Left colon (tissue), 2 donors: Measurements from ENCODE around the gene BLOC1S3. TPM values are rescaled to one million over a fixed set of nuclear protein-coding genes. Genes with fewer than 3 reads are reported as not detected.

Experiments
- ATAC-seq: fragments of 200-7000 bp; cut with Tn5 transposase; one replicate; pipeline ENCODE4 v1.9.1; 2020; ENCODE audit warnings: mild to moderate bottlenecking, moderate library complexity
- DNase-seq, 2 donors: peaks; one replicate each; pipeline ENCODE4 v3.0.0-alpha.2; 2020
- intact Hi-C, 2 donors: fragments of 100-400 bp; cut with DNase I in 1 of 2; cut with micrococcal nuclease in 1 of 2; formaldehyde crosslinking; loops; one replicate each; pipeline versions ENCODE4 v1.11.2 to v1.14.0; 2022; cut with DNase I, micrococcal nuclease
- long read RNA-seq: library from polyadenylated mRNA; unstranded; transcript quantifications from one replicate; pipeline ENCODE4 v2.0.0, GENCODE V29; 2021
- total RNA-seq, 2 donors: library from RNA; stranded (reverse); fragmentation: NEBNext Ultra II Directional; extraction: Animal tissue kit (Norgen Biotek cat#: 25700); gene quantifications; one replicate each; pipeline ENCODE4 v1.2.1, GENCODE V29; 2021
- donor health status: DM: no; HTN: no; CAD: no.
- donor health status: DM: yes; HTN: yes; CAD: no.

The BLOC1S3 gene
- total RNA-seq: 10 to 100 TPM; 11.2 to 13.5 TPM
- long read RNA-seq, partial matches to known transcripts: 0 of 3 reads
- long read RNA-seq, other reads (novel, unspliced or antisense): 0 of 3 reads

GRCh38 chr19:45178262-45179071, at the start of gene BLOC1S3:
Gene BLOC1S3, plus strand, starts transcription at chr19:45178784. Its CDS starts 513 bp downstream, at chr19:45179297.
- ATAC-seq (peak; percentile 89), DNase-seq (peak; percentile 100)
- intact Hi-C loops: loop anchor here in 1 of 2 donors (10.0 kb wide), 1 partner anchor 84 kb away; the partner anchor contains the start of gene PPP1R37

DNA sequence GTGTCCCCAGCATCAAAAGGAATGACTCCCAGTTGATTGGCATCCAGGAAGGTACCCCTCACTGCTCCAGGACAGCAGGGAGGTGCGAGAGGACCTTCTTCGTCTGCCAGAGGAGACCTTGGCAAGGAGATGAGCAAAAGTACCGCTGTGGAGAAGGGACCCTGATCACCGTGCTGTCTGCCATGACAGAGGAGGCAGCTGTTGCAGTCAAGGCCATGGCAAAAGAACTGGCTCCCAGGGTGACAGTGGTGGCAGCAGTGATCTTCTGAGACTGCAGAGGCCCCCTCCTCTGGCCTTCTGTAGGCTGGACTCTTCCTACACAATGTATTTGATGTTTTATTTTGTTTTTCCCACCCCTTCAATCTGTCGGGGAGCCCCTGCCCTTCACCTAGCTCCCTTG, 49.8 kb upstream of the BLOC1S3 start:
- no peak for ATAC-seq
- intact Hi-C loops: no loop called here
- DNase-seq: no peak

DNA sequence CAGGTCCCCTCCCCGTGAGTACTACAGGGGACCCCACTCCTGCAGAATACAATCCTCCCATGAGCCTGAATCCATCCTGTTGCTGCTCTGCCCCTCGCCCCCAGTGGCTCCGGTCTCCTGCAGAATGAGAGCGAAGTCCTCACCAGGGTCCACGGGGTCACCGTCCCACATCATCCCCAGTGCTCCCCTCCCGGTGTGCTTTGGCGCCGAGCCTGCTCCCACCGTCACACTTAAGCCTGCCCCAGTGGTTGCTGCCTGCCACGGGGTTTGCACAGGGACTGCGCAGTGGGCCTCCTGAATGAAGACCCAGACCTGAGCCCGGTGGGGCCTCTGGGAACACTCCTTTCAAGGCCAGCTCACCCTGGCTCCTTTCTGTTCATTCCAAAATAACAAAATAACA, 48.3 kb upstream of the BLOC1S3 start:
- intact Hi-C loops: no loop called here
- DNase-seq (no peak), ATAC-seq (no peak)

- ATAC-seq (peak; percentile 75), DNase-seq (peak in 1 of 2 donors; percentile 45)
- intact Hi-C loops: no loop called here
These were observed 47.5 kb upstream of the BLOC1S3 start for GRCh38 chr19:45130888-45131615.

DNA sequence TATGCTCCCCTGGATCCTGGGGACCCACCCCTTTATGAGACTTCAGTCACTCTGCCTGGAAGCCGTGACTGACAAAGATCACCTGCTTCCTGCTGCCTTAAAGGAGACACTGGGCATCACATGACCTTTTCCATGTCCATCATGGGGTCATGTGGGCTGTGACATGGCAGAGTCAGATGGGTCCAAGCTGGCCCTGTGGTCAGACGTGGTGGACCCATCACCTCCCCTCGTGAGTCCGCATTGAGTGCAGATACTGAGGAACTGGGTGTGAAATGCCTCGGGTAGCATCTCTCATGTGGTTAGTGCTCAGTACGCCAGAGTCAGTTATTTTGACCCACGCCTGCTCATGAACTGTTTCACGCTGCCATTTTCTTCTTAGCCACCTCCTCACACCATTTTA, 44.9 kb upstream of the BLOC1S3 start:
- intact Hi-C loops: no loop called here
- DNase-seq (no peak), ATAC-seq (no peak)

DNA sequence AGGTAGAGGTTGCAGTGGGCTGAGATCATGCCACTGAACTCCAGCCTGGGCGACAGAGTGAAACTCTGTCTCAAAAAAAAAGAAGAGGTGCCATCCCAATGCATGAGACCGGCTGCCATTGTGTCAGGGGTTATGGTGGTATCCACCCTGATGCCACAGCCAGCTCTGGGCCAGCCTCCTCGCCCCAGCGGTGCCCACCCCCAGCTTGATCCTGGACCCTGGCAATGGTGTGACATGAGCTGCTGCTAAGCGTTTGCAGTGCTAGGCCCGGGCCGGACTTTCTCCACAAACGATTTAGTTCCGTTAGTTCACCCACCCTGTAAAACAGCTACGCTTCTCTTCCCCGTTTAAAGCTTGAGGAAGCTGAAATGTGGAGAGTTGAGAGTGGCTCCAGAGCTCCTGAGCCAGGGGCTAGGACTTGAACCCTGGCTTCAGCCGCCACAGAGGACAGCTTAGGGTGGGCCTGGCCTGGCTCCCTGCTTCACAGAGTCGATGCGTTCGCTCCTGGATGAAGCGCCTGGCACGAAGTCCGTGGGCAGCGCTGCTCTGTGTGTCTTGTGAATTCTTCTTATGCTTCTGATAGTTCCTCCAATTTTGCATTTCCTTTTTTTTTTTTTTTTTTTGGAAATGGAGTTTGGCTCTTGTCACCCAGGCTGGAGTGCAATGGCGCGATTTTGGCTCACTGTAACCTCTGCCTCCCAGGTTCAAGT, 43.3 kb upstream of the BLOC1S3 start:
- ATAC-seq (no peak), DNase-seq (no peak)
- intact Hi-C loops: no loop called here

GRCh38 chr19:45136507-45137178, 41.9 kb upstream of the BLOC1S3 start:
- no peak for DNase-seq
- intact Hi-C loops: no loop called here
- no peak for ATAC-seq

DNA sequence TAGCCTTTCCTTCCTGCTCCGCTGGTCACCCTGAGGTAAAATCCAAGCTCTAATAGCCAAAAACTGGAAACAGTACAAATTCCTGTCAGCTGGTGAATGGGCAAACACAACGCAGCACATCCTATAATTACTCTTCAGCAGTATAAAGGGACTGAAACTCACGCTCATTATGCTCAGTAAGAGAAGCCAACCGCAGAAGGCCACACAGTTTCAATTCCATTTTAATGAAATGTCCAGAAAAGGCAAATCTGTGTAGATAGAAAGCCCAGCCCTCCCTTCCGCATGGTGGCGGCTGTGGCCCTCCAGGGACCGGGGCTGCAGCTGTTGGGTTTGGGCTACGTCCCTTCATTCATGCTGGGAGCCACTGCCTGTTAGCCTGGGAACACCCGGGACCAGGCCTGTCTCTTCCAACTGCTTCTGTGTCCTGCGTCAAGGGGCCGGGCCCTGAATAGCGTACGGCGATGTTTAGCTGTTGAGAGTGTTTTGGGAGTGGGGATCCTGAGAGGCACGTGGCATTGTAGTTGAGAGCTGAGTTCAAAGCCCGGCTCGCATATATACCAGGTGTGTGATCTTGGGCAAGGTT, 41.3 kb upstream of the BLOC1S3 start:
- DNase-seq (no peak), ATAC-seq (peak; percentile 14)
- intact Hi-C loops: no loop called here

DNA sequence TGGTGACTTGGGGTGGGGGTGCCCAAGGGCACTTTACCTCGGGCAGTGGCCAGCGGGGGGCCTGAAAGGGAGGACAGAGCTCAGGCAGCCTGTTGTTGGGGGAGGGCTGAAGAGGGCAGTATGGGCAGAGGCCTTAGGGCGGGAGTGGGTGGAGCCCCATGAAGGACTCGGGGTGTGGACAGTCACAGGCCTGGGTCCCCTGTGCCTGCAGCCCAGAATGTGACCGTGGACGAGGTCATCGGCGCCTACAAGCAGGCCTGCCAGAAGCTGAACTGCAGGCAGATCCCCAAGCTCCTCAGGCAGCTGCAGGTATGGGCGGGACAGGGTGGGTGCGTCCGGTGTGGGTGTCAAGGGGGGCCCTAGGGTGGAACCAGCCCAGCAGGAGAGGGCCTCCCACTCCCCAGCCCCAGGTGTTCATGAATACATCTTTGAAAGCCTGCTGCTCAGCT, 40.3 kb upstream of the BLOC1S3 start:
- no peak for DNase-seq
- peak; percentile 53 for ATAC-seq
- intact Hi-C loops: no loop called here

GRCh38 chr19:45139286-45140143, 39.1 kb upstream of the BLOC1S3 start:
- DNase-seq: no peak
- intact Hi-C loops: no loop called here
- no peak for ATAC-seq

- ATAC-seq: no peak
- intact Hi-C loops: no loop called here
- DNase-seq: no peak
These were observed 38.5 kb upstream of the BLOC1S3 start for GRCh38 chr19:45140144-45140503.

- ATAC-seq (no peak), DNase-seq (no peak)
- intact Hi-C loops: no loop called here
These were observed 38.1 kb upstream of the BLOC1S3 start for GRCh38 chr19:45140533-45140932.

DNA sequence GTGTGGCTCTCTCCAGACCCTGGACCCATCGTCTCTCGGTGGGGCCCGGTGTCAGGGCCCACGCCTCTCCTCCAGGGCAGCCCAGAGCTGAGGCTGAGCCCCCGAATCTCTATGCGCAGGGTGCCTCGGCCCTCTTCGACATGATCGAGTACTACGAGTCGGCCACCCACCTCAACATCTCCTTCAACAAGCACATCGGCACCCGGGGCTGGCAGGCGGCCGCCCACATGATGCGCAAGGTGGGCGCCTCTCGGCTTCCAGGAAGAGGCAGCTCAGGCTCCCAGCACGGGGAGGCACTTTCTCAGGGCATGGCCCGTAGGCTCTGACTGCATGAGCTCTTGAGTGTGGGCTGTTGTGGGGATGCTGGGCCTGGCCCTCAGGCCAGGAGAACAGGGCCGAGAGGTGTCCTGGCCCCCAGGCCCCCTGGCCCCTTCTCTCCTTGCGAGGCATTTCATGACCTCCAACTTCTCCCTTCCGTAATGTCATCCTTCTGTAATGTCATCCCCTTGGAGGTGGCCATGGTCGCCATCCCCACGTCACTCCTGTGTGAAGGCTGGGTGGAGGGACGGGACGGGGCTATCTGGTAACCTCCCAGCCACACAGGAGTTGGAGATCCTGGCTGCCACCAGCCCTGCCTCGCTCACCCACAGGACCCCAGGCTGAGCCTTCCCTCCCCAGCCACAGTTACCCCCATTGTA, 37.2 kb upstream of the BLOC1S3 start:
- intact Hi-C loops: no loop called here
- no peak for ATAC-seq

DNA sequence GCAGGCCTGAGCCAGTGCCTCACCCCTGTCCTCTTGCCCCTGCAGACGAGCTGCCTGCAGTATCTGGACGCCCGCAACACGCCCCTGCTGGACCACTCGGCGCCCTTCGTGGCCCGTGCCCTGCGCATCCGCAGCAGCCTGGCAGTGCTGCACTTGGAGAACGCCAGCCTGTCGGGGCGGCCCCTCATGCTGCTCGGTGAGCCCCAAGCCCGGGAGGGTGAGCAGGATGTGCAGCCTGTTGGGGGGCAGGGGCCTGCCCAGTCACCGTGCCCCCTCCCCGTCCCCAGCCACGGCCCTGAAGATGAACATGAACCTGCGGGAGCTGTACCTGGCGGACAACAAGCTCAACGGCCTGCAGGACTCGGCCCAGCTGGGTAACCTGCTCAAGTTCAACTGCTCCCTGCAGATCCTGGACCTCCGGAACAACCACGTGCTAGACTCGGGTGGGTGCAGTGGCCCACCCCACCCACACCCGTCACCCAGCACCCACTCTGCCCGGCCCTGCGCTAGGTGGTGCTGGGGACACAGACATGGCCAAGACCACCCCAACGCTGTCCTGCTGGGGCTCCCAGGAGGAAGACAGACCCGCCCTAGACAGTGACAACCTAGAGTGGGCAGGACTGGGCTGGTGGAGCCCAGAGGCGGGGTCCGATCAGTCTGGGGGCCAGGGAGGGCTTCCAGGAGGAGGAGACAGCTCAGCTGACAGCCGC, 36.4 kb upstream of the BLOC1S3 start:
- intact Hi-C loops: no loop called here
- DNase-seq: no peak
- ATAC-seq: no peak

More for the DNA sequence above, 37.2 kb upstream of the BLOC1S3 start:
- DNase-seq: no peak

- no peak for ATAC-seq
- no peak for DNase-seq
- intact Hi-C loops: no loop called here
These were observed 35.9 kb upstream of the BLOC1S3 start for GRCh38 chr19:45142726-45143110.

DNA sequence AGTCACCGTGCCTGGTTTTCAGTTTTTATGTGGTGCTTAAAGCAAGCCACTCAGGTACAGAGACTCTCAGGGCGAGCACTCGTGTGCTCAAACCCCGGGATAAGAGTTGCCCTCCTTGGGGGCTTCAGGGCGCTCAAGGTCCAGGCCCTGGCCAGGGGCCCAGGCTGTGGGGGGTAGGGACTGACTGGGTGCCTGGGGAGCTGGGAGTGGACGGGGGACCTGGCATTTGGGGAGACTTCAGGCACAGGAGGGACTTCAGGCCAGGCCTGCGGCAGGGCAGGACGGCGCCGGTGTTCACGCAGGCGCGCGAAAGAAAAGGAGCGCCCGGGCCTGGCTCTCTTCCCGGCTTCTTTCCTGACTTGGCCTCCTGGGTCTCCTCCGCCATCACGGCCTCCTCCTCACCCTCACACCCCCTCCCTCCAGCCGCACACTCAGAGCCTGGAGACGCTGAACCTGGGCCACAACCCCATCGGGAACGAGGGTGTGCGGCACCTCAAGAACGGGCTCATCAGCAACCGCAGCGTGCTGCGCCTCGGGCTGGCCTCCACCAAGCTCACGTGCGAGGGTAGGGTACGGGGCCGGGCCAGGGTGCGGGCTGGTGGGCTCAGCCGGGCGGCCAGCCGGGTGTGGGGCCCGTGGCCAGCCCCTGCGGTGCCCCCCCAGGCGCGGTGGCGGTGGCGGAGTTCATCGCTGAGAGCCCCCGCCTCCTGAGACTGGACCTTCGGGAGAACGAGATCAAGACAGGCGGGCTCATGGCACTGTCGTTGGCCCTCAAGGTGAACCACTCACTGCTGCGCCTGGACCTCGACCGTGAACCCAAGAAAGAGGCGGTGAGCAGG, 33.9 kb upstream of the BLOC1S3 start:
- DNase-seq: no peak
- intact Hi-C loops: no loop called here
- no peak for ATAC-seq
